HG03575 (cell line): Measurements from ENCODE around the gene CLCNKB.
"Not testable (repeated sequence)": the region's sequence is repeated elsewhere in the genome, so short reads cannot be mapped to it uniquely, and the experiment has no call there.

Experiments
- ATAC-seq: cut with Tn5 transposase; IDR thresholded peaks from one replicate; pipeline ENCODE4 v1.9.1; 2021; ENCODE audit not compliant: unreplicated experiment, insufficient number of reproducible peaks, low FRiP score; ENCODE audit errors: extremely low read depth

CLCNKB gene

DNA sequence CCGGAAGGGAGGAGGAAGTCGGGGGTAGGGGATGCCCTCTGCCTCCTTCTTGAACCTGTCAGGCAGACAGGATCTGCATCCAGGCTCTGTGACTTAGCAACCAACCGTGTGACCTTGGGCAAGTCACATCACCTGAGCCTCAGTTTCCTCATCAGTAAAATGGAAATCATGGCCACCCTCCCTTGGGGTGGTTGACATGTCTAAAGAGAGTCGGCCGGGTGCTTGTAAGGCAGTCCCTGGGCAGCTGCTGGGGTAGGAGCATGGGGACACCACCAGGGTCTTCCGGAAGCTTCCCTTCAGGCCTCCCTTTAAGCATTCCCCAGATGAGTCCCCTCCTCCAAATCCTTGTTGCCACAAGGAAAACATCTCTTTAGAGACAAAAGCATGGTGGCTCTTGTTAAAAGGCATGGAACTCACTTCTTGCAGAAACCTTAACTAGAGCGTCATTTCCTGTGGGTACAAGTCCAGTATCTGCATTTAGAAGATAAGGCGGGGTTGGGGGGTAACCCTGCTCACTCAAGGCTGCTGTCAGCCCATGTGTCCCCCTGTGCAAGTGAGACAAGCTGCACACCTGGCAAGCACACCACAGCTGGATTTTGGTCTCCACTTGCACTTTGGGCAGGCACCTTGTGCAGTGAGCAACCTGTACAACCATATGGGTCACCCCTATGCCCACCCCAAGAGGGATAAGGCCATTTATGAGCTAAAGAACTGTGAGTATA, 10.4 kb downstream of the CLCNKB start:
- ATAC-seq = no peak

DNA sequence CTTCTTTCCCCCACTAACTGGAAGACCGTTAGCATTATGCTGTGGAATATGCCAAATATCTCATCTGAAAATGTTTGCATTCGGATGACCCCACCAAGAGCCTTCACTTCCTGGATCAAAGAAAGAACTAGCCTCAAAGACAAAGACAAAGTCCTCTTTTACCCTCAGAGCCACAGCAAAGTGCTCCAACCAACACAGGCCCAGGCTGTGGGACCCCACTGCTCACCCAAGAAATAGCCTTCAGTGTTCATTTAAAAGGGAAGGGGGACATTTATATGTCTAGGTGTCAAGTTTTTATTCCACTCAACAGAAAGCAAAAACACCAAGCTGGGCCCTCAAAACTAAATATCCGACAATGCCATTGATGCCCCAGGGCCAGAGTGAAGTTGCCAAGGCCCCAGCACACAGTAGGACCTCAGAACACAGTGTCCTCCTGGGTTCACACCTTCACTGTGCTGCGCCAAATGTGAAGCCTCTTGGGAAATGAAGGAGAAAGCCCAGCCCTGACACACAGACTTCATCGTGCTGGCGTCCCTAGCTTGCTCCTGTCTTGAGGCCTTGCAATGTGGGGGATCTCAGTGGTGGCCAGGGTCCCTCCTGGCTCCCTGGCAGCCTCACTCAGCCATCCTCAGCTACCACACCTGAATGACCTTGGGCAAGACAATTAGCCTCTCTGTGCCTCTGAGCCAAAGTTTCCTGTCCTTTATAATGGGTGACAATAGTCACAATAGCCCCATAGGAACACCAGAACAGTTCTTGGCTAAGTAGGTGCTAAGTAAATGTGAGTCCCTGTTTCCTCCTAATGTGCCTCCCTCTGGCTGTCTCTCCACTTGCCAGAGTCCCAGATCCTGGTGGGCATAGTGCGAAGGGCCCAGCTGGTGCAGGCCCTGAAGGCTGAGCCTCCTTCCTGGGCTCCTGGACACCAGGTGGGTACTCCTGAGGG, 11.3 kb downstream of the CLCNKB start:
- ATAC-seq = no peak

DNA sequence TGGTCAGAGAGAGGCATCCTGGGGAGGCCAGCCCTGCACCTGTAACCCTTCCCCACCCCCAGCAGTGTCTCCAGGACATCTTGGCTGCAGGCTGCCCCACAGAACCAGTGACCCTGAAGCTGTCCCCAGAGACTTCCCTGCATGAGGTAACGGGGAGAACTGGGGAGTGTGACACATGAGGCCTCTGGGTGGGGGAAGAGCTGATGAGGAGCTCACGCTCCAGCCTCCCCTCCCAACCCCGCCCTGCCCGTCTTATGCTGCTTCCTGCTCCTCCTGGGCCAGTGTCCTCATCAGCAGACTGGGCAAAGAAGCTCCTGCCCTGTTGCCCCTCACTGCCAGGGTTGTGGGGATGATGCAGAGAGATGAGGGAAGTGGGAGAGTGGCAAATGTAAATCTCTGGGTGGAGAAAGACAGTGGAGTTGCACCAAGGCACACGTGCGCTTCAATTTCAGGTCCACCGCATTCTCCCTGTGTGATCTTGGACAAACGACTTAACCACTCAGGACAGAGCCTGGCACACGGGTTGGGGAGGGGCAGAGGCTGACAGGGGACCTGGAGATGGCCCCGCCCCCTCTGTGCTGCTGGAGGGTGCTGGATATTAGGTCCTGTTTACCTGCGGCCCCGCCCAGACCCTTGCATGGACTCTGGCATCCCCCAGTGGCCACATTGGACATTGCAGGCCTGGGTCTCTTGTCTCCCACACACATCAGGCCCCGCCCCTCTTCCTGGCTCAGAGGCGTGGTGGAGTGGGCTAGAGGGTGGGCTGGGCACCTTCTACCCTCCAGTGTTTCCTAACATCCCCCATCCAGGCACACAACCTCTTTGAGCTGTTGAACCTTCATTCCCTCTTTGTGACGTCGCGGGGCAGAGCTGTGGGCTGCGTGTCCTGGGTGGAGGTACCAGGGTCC, 12.3 kb downstream of the CLCNKB start:
- ATAC-seq = no peak

DNA sequence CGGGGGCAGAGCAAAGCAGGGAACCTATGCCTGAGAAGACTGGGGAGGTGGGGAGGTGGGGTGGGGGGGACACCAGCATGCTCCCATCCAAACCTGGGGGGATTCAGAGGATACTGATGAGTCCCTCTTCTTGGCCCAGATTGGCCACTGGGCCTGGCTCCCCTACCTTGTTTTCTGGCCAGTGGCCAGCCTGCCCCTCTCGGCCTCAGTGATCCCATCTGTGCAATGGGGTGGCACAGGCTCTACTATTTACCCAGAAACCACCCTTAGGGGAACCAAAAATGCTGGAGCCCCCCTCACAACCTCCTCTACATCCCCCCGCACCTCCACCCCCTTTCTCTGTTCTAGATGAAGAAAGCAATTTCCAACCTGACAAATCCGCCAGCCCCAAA, 12.9 kb downstream of the CLCNKB start:
- not testable (repeated sequence) for ATAC-seq

DNA sequence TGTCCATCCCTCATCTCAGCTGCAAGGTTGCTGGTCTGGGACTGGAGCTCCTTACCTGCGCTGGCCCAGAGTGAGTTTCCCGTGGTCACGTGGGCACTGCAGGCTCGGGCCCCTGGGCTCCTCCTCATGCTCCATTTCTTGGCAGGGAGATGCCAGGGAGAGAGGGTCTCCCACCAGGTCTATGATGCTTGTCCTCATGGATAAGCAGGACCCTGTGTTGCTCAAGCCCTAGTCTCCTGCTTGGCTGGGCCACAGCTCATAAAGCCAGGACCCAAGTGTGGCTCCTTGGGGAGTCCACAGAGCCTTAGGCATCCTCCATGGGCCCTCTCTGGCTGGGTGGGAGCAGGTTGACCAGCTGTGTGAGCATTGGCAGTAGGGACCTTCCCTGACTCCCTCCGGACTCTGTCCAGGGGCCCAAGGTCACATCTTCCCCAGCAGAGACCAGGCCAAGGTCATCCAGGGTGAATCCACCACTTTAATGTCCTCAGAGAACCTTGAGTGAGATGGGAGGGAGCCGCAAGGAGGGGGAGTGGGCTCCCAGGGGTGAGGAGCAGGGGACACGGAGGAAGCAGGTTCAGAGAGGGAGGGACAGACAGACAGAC, 13.8 kb downstream of the CLCNKB start:
- ATAC-seq = not testable (repeated sequence)

DNA sequence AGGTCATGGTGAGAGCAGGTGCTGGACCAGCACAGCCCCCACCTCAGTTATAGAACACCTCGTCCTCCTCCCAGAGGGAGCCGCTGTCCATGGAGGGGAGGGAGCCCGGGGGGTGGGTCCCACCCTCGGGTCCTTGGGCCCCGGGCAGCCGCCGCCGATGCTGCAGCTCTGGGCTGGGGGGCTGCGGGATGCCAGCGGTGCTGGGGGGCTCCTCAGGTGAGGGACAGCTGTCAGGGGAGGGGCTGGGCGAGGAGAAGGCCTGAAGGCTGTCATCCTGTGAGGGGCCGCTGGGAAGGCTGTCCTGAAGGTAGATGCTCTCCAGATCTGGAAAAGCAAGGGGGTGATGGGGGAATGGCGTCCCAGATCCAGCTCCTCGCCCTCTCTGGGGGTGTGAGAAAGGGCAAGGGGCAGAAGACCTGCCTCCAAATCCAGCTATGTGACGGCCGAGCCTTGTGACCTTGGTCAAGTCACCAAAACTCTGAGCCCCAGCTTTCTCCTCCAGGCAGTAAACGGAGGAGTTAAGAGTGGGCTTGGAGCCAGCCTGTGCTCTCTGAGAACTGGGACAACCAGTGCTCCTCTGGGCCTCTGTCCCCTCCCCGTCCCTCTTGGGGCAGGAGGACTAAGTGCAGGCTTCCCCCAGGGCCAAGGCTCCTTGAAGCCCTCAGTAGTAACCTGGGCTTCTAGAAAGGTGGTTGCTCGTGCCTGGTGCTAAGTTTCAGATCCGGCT, 15.0 kb downstream of the CLCNKB start:
- ATAC-seq = not testable (repeated sequence)

DNA sequence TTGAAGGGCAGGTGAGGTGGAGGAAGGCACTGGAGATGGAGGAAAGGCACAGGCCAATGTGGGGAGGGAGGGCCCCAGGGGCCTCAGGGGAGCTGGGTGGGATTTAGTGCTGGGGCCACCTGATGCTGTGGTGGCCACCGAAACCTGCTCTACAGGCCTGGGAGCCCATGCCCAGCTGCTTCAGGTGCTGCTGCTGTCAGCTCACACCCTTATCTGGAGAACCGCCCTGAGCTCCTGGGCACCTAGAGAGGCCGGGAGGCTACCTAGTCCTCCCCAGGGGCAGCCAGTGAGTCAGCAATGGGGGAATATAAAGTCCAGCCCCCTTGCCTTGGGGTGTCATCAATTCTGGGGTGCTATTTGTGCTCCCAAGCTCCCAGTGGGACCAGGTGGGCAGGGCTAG, 17.7 kb downstream of the CLCNKB start:
- ATAC-seq = no peak

GRCh38 chr1:16061989-16062686, 18.6 kb downstream of the CLCNKB start:
- not testable (repeated sequence) for ATAC-seq

GRCh38 chr1:16062687-16063075, 19.1 kb downstream of the CLCNKB start:
- ATAC-seq = not testable (repeated sequence)

DNA sequence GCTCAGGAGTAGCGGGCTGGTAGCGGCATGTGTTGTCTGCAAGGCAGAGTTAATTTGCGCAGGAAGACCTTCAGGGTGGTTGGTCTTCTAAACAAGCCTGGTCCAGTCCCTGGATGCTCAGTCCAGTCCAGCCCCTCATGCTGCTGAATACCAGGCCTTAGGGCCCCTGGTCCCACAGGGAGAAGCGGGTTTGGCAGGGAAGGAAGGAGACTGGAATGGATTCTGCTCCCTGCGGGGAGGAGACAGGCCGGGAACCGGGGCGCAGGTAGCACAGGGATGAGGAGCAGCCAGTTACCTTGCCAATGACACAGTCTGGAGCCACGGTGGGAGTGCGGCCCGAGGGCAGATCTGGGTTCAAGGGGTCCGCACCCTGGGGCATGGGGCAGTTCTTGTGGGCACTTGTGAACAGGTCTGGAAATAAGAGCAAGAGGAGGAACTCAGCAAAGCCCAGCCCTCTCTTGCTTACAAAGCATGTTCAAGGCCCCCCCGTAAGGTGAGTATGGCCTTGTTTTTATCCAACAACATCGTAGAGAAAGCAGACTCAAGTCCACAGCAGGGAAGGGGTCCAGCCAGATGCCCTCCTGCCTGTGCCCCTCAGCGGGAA, 19.7 kb downstream of the CLCNKB start:
- no peak for ATAC-seq

DNA sequence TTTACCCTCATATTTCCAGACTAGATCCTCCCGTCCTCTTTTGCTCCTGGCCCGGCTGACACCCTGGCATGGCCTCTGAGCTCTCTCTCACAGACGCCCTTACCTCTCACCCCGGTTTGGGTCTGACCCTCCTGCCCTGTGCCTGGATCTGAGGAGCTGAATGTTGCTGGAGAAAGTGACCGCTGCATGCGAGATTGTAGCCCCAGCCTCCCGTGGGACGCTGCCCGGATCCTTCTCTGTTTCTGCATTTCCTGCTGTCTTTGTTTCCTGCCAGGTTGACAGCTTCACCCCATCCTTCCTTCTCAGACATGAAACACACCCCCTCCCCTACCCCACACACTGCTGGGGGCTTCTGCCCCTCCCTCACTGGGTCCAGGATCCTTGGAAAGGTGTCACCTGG, 20.3 kb downstream of the CLCNKB start:
- ATAC-seq = no peak

DNA sequence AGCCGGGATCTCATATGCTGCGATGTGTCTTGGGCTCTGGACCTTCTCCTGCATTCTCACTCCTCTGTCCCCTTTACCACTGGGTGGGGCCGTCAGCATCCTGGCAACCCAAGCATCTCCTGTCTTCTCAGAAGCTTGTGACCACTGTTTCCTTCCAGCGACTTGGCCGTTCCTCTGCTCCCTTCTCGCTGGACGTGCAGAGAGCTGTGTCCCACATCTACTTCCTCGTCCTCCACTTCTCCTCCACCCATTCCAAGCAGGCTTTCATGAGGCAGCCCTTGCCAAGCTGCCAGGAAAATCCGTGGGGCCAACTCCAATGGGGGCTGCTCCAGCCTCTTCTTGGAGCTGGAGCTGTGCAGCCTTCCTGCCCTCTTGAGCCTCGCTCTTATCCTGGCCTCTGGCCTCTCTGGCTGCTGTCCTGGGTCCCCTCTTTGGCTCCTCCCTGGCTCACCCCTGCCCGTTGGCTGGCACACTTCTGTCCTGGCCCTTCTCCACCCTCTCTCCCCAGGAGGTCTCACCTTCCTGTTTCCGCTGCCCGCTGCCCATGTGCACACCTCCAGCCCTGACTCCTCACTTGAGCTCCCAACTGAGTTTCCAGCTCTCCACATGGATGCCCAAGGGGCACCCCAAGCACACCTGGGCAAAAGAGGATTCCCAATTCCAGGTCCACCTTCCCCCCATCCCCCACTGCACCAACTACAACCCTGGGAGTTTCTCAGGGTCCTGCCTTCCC, 21.1 kb downstream of the CLCNKB start:
- no peak for ATAC-seq

DNA sequence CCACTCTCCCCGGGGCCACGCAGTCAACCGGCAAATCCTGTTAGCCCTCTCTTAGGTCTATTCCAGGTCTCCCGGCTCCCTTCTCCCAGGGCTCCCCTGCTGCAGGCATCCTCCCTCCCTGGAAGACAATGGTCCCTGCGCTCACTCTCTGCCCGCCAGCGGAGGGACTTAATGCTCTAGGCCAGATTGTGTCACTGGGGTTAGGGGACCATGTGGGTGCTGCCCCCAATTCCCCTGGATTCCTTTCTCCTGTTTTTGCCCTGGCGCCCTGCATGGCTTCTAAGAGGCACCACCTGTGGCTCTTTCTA, 21.6 kb downstream of the CLCNKB start:
- no peak for ATAC-seq

- no peak for ATAC-seq
Measured at GRCh38 chr1:16066245-16066644, 22.7 kb downstream of the CLCNKB start.

DNA sequence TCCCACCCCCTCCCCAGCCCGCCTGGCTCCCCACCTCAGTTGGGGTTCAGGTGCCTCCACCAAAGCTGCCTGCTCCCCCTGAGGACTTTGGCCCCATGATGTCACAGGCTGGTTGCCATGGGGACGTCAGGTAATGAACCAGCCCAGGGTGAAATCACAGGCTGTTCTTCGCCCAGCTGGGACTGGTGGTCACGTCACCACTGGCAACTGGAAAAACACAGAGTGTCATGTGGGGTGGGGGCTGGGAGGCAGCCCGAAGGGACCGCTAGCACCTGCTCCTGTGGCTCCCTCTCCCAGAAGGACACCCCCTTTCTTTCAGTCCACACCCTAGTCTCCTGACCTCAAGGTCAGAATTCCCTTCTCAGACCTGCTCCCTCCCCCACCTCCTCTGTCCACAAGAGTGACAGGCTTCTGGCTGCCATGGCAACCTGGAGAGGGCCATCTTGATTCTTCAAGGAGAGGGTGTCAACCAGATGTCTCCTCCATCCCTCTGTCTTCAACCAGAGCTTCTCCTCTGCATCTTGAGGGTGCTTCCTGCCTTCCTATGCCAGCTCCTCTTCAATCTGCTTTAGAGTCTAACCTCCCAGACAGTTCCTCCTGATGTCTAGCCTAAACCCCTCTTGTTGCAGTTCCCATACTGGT, 23.7 kb downstream of the CLCNKB start:
- no peak for ATAC-seq

DNA sequence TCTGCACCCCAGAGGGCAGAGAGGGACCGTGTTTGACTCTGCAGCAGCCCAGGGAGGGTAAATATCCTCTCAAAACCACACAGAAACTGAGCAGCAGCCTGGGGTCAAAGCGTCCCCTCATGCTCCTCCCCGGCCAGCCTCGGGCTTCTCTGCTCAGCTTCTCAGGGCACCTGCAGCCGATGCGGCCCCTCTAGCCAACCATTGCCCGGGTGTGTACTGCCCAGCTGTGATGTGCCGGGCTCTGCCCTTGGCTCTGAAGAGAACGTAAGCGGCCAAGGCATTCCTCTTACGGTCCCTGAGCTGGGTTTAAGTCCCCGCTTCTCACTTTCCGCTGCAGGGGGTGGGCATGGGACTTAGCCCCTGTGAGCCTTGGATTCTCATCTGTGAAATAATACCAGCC, 24.4 kb downstream of the CLCNKB start:
- ATAC-seq = no peak
